ENCODE results near the gene NFIA. TPM values are rescaled to one million over a fixed set of nuclear protein-coding genes. Genes with fewer than 3 reads are reported as not detected.

The NFIA gene
- total and polyA plus RNA-seq, 10 of the 15 experiments (the other 5 are each of a cell fraction or from before 2014, with no cell fraction given): 0.10 to 0.16 TPM; not detected in 8

DNA sequence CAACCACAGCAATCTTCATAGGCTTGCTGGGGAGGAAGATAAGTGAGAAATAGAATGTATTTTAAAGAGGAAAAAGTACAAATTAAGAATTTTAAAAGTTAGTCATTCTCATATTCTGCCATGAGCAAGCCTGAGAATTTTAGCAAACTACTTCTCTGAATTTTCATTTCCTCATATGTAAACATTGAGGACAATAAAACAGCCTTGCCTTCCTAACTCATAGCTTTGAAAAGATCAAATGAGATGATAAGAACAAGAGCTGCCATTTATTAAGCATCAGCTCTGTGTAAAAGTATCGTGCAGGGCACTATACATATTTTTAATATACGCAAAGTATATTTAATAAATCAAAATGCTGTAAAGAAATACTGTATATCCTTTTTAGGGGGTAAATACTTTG lies 286.0 kb downstream of the NFIA start (continued):
- TF ChIP-seq, protein P1, sequence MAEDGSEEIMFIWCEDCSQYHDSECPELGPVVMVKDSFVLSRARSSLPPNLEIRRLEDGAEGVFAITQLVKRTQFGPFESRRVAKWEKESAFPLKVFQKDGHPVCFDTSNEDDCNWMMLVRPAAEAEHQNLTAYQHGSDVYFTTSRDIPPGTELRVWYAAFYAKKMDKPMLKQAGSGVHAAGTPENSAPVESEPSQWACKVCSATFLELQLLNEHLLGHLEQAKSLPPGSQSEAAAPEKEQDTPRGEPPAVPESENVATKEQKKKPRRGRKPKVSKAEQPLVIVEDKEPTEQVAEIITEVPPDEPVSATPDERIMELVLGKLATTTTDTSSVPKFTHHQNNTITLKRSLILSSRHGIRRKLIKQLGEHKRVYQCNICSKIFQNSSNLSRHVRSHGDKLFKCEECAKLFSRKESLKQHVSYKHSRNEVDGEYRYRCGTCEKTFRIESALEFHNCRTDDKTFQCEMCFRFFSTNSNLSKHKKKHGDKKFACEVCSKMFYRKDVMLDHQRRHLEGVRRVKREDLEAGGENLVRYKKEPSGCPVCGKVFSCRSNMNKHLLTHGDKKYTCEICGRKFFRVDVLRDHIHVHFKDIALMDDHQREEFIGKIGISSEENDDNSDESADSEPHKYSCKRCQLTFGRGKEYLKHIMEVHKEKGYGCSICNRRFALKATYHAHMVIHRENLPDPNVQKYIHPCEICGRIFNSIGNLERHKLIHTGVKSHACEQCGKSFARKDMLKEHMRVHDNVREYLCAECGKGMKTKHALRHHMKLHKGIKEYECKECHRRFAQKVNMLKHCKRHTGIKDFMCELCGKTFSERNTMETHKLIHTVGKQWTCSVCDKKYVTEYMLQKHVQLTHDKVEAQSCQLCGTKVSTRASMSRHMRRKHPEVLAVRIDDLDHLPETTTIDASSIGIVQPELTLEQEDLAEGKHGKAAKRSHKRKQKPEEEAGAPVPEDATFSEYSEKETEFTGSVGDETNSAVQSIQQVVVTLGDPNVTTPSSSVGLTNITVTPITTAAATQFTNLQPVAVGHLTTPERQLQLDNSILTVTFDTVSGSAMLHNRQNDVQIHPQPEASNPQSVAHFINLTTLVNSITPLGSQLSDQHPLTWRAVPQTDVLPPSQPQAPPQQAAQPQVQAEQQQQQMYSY (CRISPR knock-in tag; IDR thresholded peaks at IDR 0.05): no peak
- TF ChIP-seq HDAC2 (IDR thresholded peaks at IDR 0.05): no peak

DNA sequence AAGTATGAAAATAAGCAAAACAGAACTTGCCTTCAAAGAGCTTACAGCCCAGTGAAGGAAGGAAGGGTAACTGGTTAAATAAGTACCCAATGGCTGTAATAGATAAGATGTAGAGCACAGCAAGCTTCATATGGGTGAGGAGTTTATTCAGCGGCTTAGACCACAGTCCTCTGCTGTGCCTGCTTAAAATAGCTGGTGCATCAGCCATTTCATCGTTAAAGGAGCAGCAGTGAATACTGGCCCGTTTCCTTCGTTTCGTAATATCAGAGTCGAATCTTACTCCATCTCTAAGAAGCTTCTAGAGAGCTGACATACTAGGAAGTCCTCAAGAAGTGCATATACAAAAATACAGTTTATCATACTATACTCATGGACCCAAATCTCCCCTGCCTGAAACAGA lies 286.5 kb downstream of the NFIA start:
- in situ Hi-C loops (cut with MboI): no loop called here
- ChIA-PET SMC1A (ENCODE audit: uncharacterized antibody, unreplicated experiment) (interaction anchor here (0.8 kb wide), 1 partner anchor 19 kb away, joined by 3 read pairs; no protein-coding TSS in a partner anchor), POLR2A (no interaction called here), CTCF (interaction anchor here (0.5 kb wide), 2 partner anchors 135 to 449 kb away, joined by 3 read pairs; no protein-coding TSS in a partner anchor), RAD21 (ENCODE audit: unreplicated experiment) (no interaction called here)
- no peak overlapping the region for H3K9ac ChIP-seq (ENCODE audit: control insufficient read depth, insufficient read depth, low read length)
- H3K79me2 ChIP-seq (ENCODE audit: control insufficient read depth, insufficient read depth, low read length): no peaks in the 10 kb centered on the region
- H3K4me1 ChIP-seq (ENCODE audit: control insufficient read depth, insufficient read depth, low read length): no peaks in the 10 kb centered on the region
- no peak overlapping the region for H3K4me2 ChIP-seq (ENCODE audit: control insufficient read depth, insufficient read depth)
- no peak overlapping the region for H3K4me3 ChIP-seq
- WGBS (ENCODE audit: insufficient coverage, insufficient replicate concordance, low lambda C conversion rate, missing lambda C conversion rate): 45% methylated on average over 6 of the region's 6 CpGs
- no peak overlapping the region for H3K27ac ChIP-seq (ENCODE audit: control insufficient read depth, insufficient read depth)
- H3K36me3 ChIP-seq (ENCODE audit: control insufficient read depth in 2 of 2, insufficient read depth in 2 of 2, low read length in 1 of 2): no peaks in the 10 kb centered on the region
- intact Hi-C loops (cut with micrococcal nuclease; ENCODE audit: unreplicated experiment): no loop called here
- no peak for ATAC-seq
- no peak for DNase-seq (ENCODE audit: low read depth, low spot score)
- H3K27me3 ChIP-seq (replicated peaks in 1 of 2; ENCODE audit: control insufficient read depth in 2 of 2, insufficient read depth in 2 of 2, low read length in 1 of 2): peaks cover 0 to 3% of the 10 kb centered on the region in 2 experiments; a peak in 1 of 4 replicates
- BruUV-seq (replicated peaks): no TSS peak
- H3K9me3 ChIP-seq (replicated peaks; ENCODE audit: control insufficient read depth, insufficient read depth, low read length): no peaks in the 10 kb centered on the region
- H2AFZ ChIP-seq (ENCODE audit: control insufficient read depth, low read depth, low read length): no peak overlapping the region
- no peaks in the 10 kb centered on the region for H4K20me1 ChIP-seq (ENCODE audit: control insufficient read depth, insufficient read depth)
- no peak for FAIRE-seq
- TF ChIP-seq ZNF217 (IDR thresholded peaks at IDR 0.05): no peak
- no peak for TF ChIP-seq NBN (IDR thresholded peaks at IDR 0.05)
- TF ChIP-seq KAT2A (conservative IDR thresholded peaks at IDR 0.05; ENCODE audit: control insufficient read depth, low read depth, low read length): no peak
- TF ChIP-seq ZZZ3 (IDR thresholded peaks at IDR 0.05; ENCODE audit: control insufficient read depth, insufficient read length, low read depth): no peak
- no peak for TF ChIP-seq ATF3 (IDR thresholded peaks at IDR 0.05; ENCODE audit: borderline replicate concordance, extremely low read depth, low read depth, low read length)
- TF ChIP-seq, protein P2, sequence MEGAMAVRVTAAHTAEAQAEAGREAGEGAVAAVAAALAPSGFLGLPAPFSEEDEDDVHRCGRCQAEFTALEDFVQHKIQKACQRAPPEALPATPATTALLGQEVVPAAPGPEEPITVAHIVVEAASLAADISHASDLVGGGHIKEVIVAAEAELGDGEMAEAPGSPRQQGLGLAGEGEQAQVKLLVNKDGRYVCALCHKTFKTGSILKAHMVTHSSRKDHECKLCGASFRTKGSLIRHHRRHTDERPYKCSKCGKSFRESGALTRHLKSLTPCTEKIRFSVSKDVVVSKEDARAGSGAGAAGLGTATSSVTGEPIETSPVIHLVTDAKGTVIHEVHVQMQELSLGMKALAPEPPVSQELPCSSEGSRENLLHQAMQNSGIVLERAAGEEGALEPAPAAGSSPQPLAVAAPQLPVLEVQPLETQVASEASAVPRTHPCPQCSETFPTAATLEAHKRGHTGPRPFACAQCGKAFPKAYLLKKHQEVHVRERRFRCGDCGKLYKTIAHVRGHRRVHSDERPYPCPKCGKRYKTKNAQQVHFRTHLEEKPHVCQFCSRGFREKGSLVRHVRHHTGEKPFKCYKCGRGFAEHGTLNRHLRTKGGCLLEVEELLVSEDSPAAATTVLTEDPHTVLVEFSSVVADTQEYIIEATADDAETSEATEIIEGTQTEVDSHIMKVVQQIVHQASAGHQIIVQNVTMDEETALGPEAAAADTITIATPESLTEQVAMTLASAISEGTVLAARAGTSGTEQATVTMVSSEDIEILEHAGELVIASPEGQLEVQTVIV (IDR thresholded peaks at IDR 0.05; ENCODE audit: borderline replicate concordance, partially characterized antibody): no peak
- TF ChIP-seq TARDBP (IDR thresholded peaks at IDR 0.05; ENCODE audit: borderline replicate concordance): no peak
- TF ChIP-seq, protein P3, sequence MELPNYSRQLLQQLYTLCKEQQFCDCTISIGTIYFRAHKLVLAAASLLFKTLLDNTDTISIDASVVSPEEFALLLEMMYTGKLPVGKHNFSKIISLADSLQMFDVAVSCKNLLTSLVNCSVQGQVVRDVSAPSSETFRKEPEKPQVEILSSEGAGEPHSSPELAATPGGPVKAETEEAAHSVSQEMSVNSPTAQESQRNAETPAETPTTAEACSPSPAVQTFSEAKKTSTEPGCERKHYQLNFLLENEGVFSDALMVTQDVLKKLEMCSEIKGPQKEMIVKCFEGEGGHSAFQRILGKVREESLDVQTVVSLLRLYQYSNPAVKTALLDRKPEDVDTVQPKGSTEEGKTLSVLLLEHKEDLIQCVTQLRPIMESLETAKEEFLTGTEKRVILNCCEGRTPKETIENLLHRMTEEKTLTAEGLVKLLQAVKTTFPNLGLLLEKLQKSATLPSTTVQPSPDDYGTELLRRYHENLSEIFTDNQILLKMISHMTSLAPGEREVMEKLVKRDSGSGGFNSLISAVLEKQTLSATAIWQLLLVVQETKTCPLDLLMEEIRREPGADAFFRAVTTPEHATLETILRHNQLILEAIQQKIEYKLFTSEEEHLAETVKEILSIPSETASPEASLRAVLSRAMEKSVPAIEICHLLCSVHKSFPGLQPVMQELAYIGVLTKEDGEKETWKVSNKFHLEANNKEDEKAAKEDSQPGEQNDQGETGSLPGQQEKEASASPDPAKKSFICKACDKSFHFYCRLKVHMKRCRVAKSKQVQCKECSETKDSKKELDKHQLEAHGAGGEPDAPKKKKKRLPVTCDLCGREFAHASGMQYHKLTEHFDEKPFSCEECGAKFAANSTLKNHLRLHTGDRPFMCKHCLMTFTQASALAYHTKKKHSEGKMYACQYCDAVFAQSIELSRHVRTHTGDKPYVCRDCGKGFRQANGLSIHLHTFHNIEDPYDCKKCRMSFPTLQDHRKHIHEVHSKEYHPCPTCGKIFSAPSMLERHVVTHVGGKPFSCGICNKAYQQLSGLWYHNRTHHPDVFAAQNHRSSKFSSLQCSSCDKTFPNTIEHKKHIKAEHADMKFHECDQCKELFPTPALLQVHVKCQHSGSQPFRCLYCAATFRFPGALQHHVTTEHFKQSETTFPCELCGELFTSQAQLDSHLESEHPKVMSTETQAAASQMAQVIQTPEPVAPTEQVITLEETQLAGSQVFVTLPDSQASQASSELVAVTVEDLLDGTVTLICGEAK (IDR thresholded peaks at IDR 0.05; ENCODE audit: borderline replicate concordance): no peak
- TF ChIP-seq USF1 (IDR thresholded peaks at IDR 0.05; ENCODE audit: borderline replicate concordance, extremely low read length, insufficient read depth, low read depth, low read length): no peak

All from GM12878 (cell line).